ENCODE data around the gene XXYLT1. TPM values are rescaled to one million over a fixed set of nuclear protein-coding genes. Genes with fewer than 3 reads are reported as not detected.

XXYLT1 gene
- total and polyA plus RNA-seq, 2 of the 4 experiments (the other 2 are of a cell fraction): 14.7 to 18.1 TPM

- BruUV-seq (replicated peaks): no TSS peak
- no peak overlapping the region for H2BK120ac ChIP-seq (ENCODE audit: low read depth, low read length)
- DNase-seq: peak; percentile 31
- ChIA-PET CTCF (no interaction called here), POLR2A (ENCODE audit: unreplicated experiment) (no interaction called here)
- ATAC-seq (ENCODE audit: low read depth): no peak
- no peaks in the 10 kb centered on the region; the same call in 1 of the 2 replicates for H3K9me3 ChIP-seq (ENCODE audit: control insufficient read depth, insufficient read depth, low read length)
- no peak overlapping the region for H2AFZ ChIP-seq (replicated peaks; ENCODE audit: low read length, poor library complexity)
- H3K14ac ChIP-seq (replicated peaks; ENCODE audit: low read depth, low read length): no peak overlapping the region
- H3K23ac ChIP-seq (ENCODE audit: low read depth, low read length): no peak overlapping the region
- H2BK5ac ChIP-seq (ENCODE audit: low read depth, low read length, poor library complexity, severe bottlenecking): no peak overlapping the region
- H3K56ac ChIP-seq (ENCODE audit: extremely low read depth, insufficient read depth, low read length): no peak overlapping the region
- H3K4me3 ChIP-seq (ENCODE audit: insufficient read depth, low read depth, low read length): no peak overlapping the region
- H3K4me2 ChIP-seq (ENCODE audit: low read depth, low read length): no peak overlapping the region
- H2AK5ac ChIP-seq (ENCODE audit: low read depth, low read length): no peak overlapping the region
- H3K36me3 ChIP-seq (ENCODE audit: control insufficient read depth, insufficient read depth, low read length): 0 out of 2 replicates have a peak, but pooled peaks cover 2% of the 10 kb centered on the region
- 81% methylated on average over 3 of the region's 12 CpGs; no CpG with 5 or more reads in 1 of the 2 experiments for WGBS, 2 experiments (ENCODE audit: extremely low coverage in 2 of 2, insufficient read length in 1 of 2)
- no peak overlapping the region for H4K91ac ChIP-seq (ENCODE audit: insufficient read depth, low read depth, low read length)
- no peak overlapping the region for H2BK15ac ChIP-seq (ENCODE audit: low read depth, low read length)
- H3K9me1 ChIP-seq (ENCODE audit: insufficient read depth, low read length): no peaks in the 10 kb centered on the region
- dilution Hi-C loops (cut with HindIII; ENCODE audit: low sequenced_read_pairs, unreplicated experiment): no loop called here
- no peak overlapping the region for H3K18ac ChIP-seq (ENCODE audit: low read depth, low read length)
- no peaks in the 10 kb centered on the region for H3K27me3 ChIP-seq (ENCODE audit: control insufficient read depth, insufficient read depth, low read length)
- H2BK20ac ChIP-seq (ENCODE audit: low read depth, low read length): no peak overlapping the region
- H4K20me1 ChIP-seq (ENCODE audit: insufficient read depth, low read length): no peaks in the 10 kb centered on the region
- no peak overlapping the region for H4K8ac ChIP-seq (ENCODE audit: low read depth in 2 of 2, low read length in 2 of 2)
- H3K4me1 ChIP-seq (ENCODE audit: control insufficient read depth, insufficient read depth, low read length): no peaks in the 10 kb centered on the region; the same call in 1 of the 2 replicates
- H3K79me1 ChIP-seq (ENCODE audit: low read depth in 1 of 2, low read length in 2 of 2): 0 out of 4 replicates have a peak, but pooled peaks cover 4 to 8% of the 10 kb centered on the region in 2 experiments
- no peak overlapping the region for H3K4ac ChIP-seq (ENCODE audit: low read depth, low read length)
- no peak overlapping the region for H3K9ac ChIP-seq (ENCODE audit: low read depth, low read length)
- H4K5ac ChIP-seq (ENCODE audit: low read depth, low read length): no peak overlapping the region
- in situ Hi-C loops (cut with MboI; ENCODE audit: low sequenced_read_pairs): no loop called here
- intact Hi-C loops (cut with micrococcal nuclease): no loop called here
- H3K27ac ChIP-seq (ENCODE audit: insufficient read depth, low read length): no peak overlapping the region
- no peak overlapping the region for H2AK9ac ChIP-seq (replicated peaks; ENCODE audit: low read depth, low read length, poor library complexity)
- no peak for TF ChIP-seq MAFK (IDR thresholded peaks at IDR 0.05; ENCODE audit: low read depth, low read length)
- peak; percentile 23; the same call in 1 of the 2 replicates for TF ChIP-seq CEBPB (IDR thresholded peaks at IDR 0.05; ENCODE audit: low read depth, low read length)
Observed at GRCh38 chr3:195140816-195141793, 129.9 kb downstream of the XXYLT1 start.

Measured in IMR-90 (cell line).